Epithelial cell of esophagus (primary cell): Measurements from ENCODE around the gene CPLANE2.

Experiments
- DNase-seq: peaks from one replicate; pipeline ENCODE4 v3.0.0; 2010; ENCODE audit warnings: low read depth
- H3K4me3 ChIP-seq: 2 replicates; pipeline ENCODE4 v1.5.1; 2011; ENCODE audit warnings: mild to moderate bottlenecking, low read length, control low read depth
- CTCF ChIP-seq: IDR thresholded peaks from 2 replicates; pipeline ENCODE4 v1.5.1; 2011; ENCODE audit warnings: low read depth, mild to moderate bottlenecking, low read length, control low read depth, inconsistent platforms; ENCODE audit not compliant: insufficient read depth; ENCODE audit errors: missing control alignments

CPLANE2 gene

GRCh38 chr1:16256478-16256877 lies 19.5 kb upstream of the CPLANE2 start:
- TF ChIP-seq CTCF, result no peak
- H3K4me3 ChIP-seq, result no peak overlapping the region
- no peak for DNase-seq

GRCh38 chr1:16254263-16254928 lies 17.4 kb upstream of the CPLANE2 start:
- TF ChIP-seq CTCF, result no peak
- no peak overlapping the region for H3K4me3 ChIP-seq
- DNase-seq, result no peak

- no peak for TF ChIP-seq CTCF
- no peak overlapping the region for H3K4me3 ChIP-seq
- DNase-seq, result no peak
These were observed 16.4 kb upstream of the CPLANE2 start for GRCh38 chr1:16253332-16253922.

- no peak overlapping the region for H3K4me3 ChIP-seq
- peak; percentile 62 for DNase-seq
- no peak for TF ChIP-seq CTCF
These were observed 15.9 kb upstream of the CPLANE2 start for GRCh38 chr1:16252912-16253311.

- DNase-seq, result no peak
- no peak for TF ChIP-seq CTCF
- no peak overlapping the region for H3K4me3 ChIP-seq
These were observed 14.4 kb upstream of the CPLANE2 start for GRCh38 chr1:16251381-16251780.

- H3K4me3 ChIP-seq, result no peak overlapping the region
- no peak for TF ChIP-seq CTCF
- no peak for DNase-seq
These were observed 13.7 kb upstream of the CPLANE2 start for GRCh38 chr1:16250524-16251251.
